OCI-LY7 (cell line): ENCODE data around the gene RXFP1.

Experiments
- EZH2phosphoT487 ChIP-seq: fragments of 200-600 bp; sonication (generic); IDR thresholded peaks from 2 replicates; pipeline ENCODE4 v1.6.1; 2018; ENCODE audit warnings: low read depth, borderline replicate concordance, mild to moderate bottlenecking, mixed run types, antibody characterized with exemption, low read length, moderate library complexity, mixed read lengths
- TF ChIP-seq, protein P1 (sequence below): fragments of 200-600 bp; sonication (generic); conservative IDR thresholded peaks from 2 replicates; pipeline ENCODE4 v1.5.1; 2014; ENCODE audit warnings: mild to moderate bottlenecking, antibody characterized with exemption, low read length, moderate library complexity, mixed read lengths

DNA sequence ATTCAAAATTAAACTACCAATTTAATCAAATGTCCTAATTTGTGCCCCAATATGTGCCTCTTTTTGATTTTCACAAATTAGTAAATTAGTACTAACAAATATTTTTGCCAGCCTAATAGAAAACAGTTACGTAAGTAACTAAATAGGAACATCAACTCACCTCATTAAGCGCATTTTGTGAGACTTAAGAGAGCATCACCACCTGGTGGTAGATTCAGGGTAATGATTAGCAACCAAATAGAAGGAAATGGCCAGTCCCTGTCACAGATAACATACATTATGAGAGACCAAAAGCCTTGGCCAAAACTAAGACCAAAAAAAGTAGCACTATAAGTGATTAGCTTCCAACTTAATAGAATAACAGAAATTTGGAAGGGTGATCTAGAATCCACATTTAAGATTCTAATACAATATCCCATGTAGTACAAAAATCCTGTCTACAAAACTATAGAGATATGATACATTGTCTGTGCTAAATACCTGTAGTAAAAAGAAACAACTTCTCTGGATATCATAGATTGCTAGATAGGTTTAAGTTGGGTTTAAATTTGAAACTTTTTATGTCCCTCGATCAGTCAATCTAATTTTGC, 103.3 kb downstream of the RXFP1 start:
- TF ChIP-seq EZH2phosphoT487, result no peak
- TF ChIP-seq, protein P1, sequence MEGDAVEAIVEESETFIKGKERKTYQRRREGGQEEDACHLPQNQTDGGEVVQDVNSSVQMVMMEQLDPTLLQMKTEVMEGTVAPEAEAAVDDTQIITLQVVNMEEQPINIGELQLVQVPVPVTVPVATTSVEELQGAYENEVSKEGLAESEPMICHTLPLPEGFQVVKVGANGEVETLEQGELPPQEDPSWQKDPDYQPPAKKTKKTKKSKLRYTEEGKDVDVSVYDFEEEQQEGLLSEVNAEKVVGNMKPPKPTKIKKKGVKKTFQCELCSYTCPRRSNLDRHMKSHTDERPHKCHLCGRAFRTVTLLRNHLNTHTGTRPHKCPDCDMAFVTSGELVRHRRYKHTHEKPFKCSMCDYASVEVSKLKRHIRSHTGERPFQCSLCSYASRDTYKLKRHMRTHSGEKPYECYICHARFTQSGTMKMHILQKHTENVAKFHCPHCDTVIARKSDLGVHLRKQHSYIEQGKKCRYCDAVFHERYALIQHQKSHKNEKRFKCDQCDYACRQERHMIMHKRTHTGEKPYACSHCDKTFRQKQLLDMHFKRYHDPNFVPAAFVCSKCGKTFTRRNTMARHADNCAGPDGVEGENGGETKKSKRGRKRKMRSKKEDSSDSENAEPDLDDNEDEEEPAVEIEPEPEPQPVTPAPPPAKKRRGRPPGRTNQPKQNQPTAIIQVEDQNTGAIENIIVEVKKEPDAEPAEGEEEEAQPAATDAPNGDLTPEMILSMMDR, result peak; percentile 87
